WI38 (cell line): ENCODE measurements around the gene SQSTM1.

ENCODE experiments used
- H3K4me3 ChIP-seq: 2 replicates; pipeline ENCODE4 v1.5.1; 2011; ENCODE audit warnings: low read depth, mild to moderate bottlenecking, control low read depth, low read length
- CTCF ChIP-seq: IDR thresholded peaks from 2 replicates; pipeline ENCODE4 v1.5.1; 2012; ENCODE audit warnings: low read depth, mild to moderate bottlenecking, control low read depth, low read length

SQSTM1 gene

GRCh38 chr5:179883163-179883562 is 62.5 kb downstream of the SQSTM1 start:
- TF ChIP-seq CTCF, result no peak
- no peak overlapping the region for H3K4me3 ChIP-seq

- no peak overlapping the region for H3K4me3 ChIP-seq
- TF ChIP-seq CTCF, result no peak
Observed at GRCh38 chr5:179885491-179886090, 64.9 kb downstream of the SQSTM1 start.

GRCh38 chr5:179886190-179886911 is 65.6 kb downstream of the SQSTM1 start:
- no peak overlapping the region for H3K4me3 ChIP-seq
- TF ChIP-seq CTCF, result no peak

- no peak overlapping the region for H3K4me3 ChIP-seq
- no peak for TF ChIP-seq CTCF
Observed at GRCh38 chr5:179887095-179887494, 66.4 kb downstream of the SQSTM1 start.
